ENCODE measurements around the gene STK17B. TPM values are rescaled to one million over a fixed set of nuclear protein-coding genes. Genes with fewer than 3 reads are reported as not detected.

STK17B gene
- total RNA-seq, 2 experiments from 2014 or later = 95.0 to 148 TPM

DNA sequence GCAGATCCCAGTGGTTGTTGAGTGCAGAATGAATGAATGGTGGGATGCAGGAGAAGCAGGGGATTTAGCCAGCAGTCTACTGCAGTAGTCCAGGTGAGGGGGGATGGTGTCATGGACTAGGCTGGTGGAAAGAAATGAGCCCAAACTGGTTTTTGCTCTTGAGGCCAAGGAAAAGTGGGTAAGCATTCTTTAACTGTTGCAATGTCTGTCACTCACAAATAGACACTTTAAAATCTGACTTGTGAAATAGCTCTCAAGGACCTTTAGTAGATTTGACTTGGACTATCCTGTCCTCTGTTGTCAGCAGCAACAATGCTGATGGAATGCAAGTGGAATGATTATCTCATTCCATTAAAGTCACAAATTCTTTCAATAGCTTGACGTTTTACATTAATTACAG, 37.5 kb upstream of the STK17B start:
- CTCF ChIA-PET (ENCODE audit: unreplicated experiment) = no interaction called here
- H3K4me1 ChIP-seq (ENCODE audit: insufficient read depth, low read length, poor library complexity, severe bottlenecking) = peaks cover 63% of the 10 kb centered on the region
- POLR2A ChIA-PET = interaction anchor here (0.8 to 3.3 kb wide), 5 partner anchors 11 to 47 kb away, joined by 3 to 33 read pairs (median 3); no protein-coding TSS in a partner anchor

DNA sequence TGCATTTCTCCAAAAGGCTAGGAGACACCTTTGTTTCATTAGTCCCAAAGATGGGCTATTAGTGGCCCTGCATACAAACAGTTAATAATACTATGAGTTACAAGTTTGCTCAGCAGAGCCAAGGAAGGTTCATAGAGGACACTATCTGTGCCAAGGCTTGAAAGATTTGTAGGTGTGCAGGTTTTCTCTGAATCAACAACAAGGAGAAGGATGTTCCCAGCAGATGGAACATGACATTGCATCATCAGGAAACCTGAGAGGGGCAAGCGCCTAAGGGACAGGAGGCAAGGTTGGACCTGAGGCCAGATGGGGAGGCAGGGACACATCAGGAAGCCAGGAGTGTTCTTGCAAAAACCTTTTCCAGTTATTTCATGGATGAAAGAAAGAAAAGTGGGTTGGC, 35.4 kb upstream of the STK17B start:
- Histone ChIP-seq H3K79me2 (ENCODE audit: insufficient read depth, low read depth, low read length) (no peaks in the 10 kb centered on the region), H3K9me2 (ENCODE audit: insufficient read depth, low read length) (no peaks in the 10 kb centered on the region), H3K36me3 (ENCODE audit: insufficient read depth, low read length) (no peaks in the 10 kb centered on the region), H3K4me2 (ENCODE audit: low read length) (peak overlapping the region; percentile 6; the same call in 1 of the 2 replicates), H3K4me1 (ENCODE audit: insufficient read depth, low read length, poor library complexity, severe bottlenecking) (peaks cover 55% of the 10 kb centered on the region), H4K20me1 (ENCODE audit: insufficient read depth, low read length) (no peaks in the 10 kb centered on the region), H3K4me3 (ENCODE audit: low read depth, low read length, poor library complexity, severe bottlenecking) (no peak overlapping the region), H3K9me3 (ENCODE audit: low read length) (no peaks in the 10 kb centered on the region; the same call in 1 of the 2 replicates), H3K27ac (ENCODE audit: low read depth, low read length, poor library complexity, severe bottlenecking) (no peak overlapping the region), H2AFZ (ENCODE audit: low read length) (peak overlapping the region; percentile 35; the same call in 1 of the 2 replicates)
- no TSS peak for BruUV-seq (replicated peaks)
- ChIA-PET POLR2A (interaction anchor here (1.0 to 4.0 kb wide), 3 partner anchors 12 to 62 kb away, joined by 3 to 23 read pairs (median 3); no protein-coding TSS in a partner anchor), CTCF (ENCODE audit: unreplicated experiment) (no interaction called here)
- intact Hi-C loops (cut with micrococcal nuclease; ENCODE audit: unreplicated experiment) = no loop called here
- TF ChIP-seq EZH2phosphoT487 (IDR thresholded peaks at IDR 0.05; ENCODE audit: borderline replicate concordance, low read depth, low read length) = no peak
- no peak for TF ChIP-seq CTCF (conservative IDR thresholded peaks at IDR 0.05; ENCODE audit: low read length)
- no peak for DNase-seq (ENCODE audit: low spot score)

More for the DNA sequence above, 37.5 kb upstream of the STK17B start:
- Histone ChIP-seq H3K9me3 (ENCODE audit: low read length) (no peaks in the 10 kb centered on the region; the same call in 1 of the 2 replicates), H3K27ac (ENCODE audit: low read depth, low read length, poor library complexity, severe bottlenecking) (no peak overlapping the region), H4K20me1 (ENCODE audit: insufficient read depth, low read length) (no peaks in the 10 kb centered on the region), H3K79me2 (ENCODE audit: insufficient read depth, low read depth, low read length) (no peaks in the 10 kb centered on the region), H3K4me3 (ENCODE audit: low read depth, low read length, poor library complexity, severe bottlenecking) (no peak overlapping the region), H3K4me2 (ENCODE audit: low read length) (peak overlapping the region; percentile 6; the same call in 1 of the 2 replicates), H3K36me3 (ENCODE audit: insufficient read depth, low read length) (no peaks in the 10 kb centered on the region), H3K9me2 (ENCODE audit: insufficient read depth, low read length) (no peaks in the 10 kb centered on the region), H2AFZ (ENCODE audit: low read length) (peak overlapping the region; percentile 26; the same call in 1 of the 2 replicates)
- no peak for DNase-seq (ENCODE audit: low spot score)
- intact Hi-C loops (cut with micrococcal nuclease; ENCODE audit: unreplicated experiment) = no loop called here
- no TSS peak for BruUV-seq (replicated peaks)
- no peak for TF ChIP-seq CTCF (conservative IDR thresholded peaks at IDR 0.05; ENCODE audit: low read length)
- TF ChIP-seq EZH2phosphoT487 (IDR thresholded peaks at IDR 0.05; ENCODE audit: borderline replicate concordance, low read depth, low read length) = no peak

DNA sequence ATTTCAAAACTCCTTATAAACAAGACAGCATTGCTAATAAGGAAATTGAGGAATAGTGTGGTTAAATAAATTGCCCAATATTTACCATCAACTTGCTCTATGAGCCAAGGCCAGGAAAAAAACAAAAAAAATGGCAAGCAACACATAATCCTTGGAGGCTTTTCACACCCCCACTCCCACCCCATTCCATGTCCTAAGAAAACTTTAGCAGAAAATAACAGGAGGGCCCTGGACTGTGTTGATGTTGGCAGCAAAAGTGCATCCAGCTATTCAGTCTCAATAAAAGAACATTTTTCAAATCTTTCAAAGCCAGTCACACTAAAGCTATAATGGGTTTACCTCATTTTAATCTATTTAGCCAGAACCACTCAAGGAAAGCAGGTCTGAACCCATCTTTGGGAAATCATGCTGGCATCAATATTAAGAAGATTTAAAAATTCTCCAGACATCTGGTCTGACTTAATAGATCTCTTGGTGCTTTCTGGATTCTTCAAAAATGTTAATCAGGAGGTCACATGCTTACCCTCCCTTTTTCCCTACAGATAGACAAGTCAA, 34.6 kb upstream of the STK17B start:
- BruUV-seq (replicated peaks) = no TSS peak
- Histone ChIP-seq H3K9me3 (ENCODE audit: low read length) (no peaks in the 10 kb centered on the region; the same call in 1 of the 2 replicates), H3K9me2 (ENCODE audit: insufficient read depth, low read length) (no peaks in the 10 kb centered on the region), H3K79me2 (ENCODE audit: insufficient read depth, low read depth, low read length) (no peaks in the 10 kb centered on the region), H4K20me1 (ENCODE audit: insufficient read depth, low read length) (no peaks in the 10 kb centered on the region), H3K4me1 (ENCODE audit: insufficient read depth, low read length, poor library complexity, severe bottlenecking) (peaks cover 55% of the 10 kb centered on the region), H3K36me3 (ENCODE audit: insufficient read depth, low read length) (no peaks in the 10 kb centered on the region), H3K4me2 (ENCODE audit: low read length) (no peak overlapping the region), H3K27ac (ENCODE audit: low read depth, low read length, poor library complexity, severe bottlenecking) (no peak overlapping the region), H3K4me3 (ENCODE audit: low read depth, low read length, poor library complexity, severe bottlenecking) (no peak overlapping the region), H2AFZ (ENCODE audit: low read length) (peak overlapping the region; percentile 35; the same call in 1 of the 2 replicates)
- intact Hi-C loops (cut with micrococcal nuclease; ENCODE audit: unreplicated experiment) = no loop called here
- DNase-seq (ENCODE audit: low spot score) = no peak
- POLR2A ChIA-PET = interaction anchor here (0.6 to 4.0 kb wide), 11 partner anchors 9 to 65 kb away, joined by 3 to 23 read pairs (median 6); no protein-coding TSS in a partner anchor
- TF ChIP-seq CTCF (conservative IDR thresholded peaks at IDR 0.05; ENCODE audit: low read length) (no peak), EZH2phosphoT487 (IDR thresholded peaks at IDR 0.05; ENCODE audit: borderline replicate concordance, low read depth, low read length) (no peak)
- CTCF ChIA-PET (ENCODE audit: unreplicated experiment) = interaction anchor here (0.9 to 1.2 kb wide), 3 partner anchors 11 to 29 kb away, joined by 3 to 5 read pairs (median 4); no protein-coding TSS in a partner anchor

Data from OCI-LY7 (cell line).